NCI-H69 (cell line): ENCODE measurements around the gene SLIT3.
"Not testable (repeated sequence)": the region's sequence is repeated elsewhere in the genome, so short reads cannot be mapped to it uniquely, and the experiment has no call there.

Experiments used
- DNase-seq: peaks from one replicate; lab custom pipeline; 2025; lab: John Stamatoyannopoulos, UW

The SLIT3 gene

DNA sequence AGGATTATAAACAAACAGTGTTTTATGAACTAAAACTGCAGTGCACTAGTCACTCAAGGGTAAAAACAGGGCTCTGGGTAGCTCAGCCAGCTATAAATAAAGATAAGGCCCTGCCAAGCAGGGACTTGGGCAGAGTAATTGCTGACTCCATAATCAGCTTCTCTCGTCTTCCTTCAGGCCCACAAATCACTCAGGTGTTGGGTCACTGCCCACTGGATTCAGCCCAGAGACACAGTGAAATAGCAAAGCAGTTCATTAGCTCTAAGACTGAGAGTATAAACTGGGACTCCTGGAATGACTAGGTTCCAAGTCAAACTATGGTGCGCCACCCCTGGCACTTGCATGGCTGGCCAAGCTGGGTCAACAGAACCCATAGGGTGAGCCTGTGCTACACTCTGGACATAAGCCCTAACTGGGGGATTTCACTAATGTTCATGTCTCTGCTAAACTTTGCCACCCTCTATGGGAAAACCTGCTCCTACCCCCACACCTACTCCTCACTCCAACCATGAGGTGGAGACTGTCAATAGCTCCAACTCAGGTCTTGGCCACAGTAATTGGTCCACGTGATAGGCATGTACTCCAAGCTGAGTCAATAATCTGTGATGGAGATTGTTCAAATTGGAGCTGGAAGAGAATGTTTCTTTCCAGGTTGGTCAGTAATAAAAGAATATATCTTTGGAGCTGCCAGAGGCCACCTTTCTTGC, 158.5 kb downstream of the SLIT3 start:
- DNase-seq: no peak

DNA sequence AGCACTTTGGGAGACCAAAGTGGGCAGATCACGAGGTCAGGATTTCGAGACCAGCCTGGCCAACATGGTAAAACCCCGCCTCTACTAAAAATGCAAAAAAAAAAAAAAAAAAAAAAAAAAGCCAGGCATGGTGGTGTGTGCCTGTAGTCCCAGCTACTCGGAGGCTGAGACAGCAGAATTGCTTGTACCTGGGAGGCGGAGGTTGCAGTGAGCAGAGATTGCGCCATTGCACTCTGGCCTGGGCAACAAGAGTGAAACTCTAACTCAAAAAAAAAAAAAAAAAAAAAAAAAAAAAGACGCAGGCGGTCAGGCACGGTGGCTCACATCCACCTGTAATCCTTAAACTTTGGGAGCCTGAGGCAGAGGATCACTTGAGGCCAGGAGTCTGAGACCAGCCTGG, 160.7 kb downstream of the SLIT3 start:
- DNase-seq: not testable (repeated sequence)

DNA sequence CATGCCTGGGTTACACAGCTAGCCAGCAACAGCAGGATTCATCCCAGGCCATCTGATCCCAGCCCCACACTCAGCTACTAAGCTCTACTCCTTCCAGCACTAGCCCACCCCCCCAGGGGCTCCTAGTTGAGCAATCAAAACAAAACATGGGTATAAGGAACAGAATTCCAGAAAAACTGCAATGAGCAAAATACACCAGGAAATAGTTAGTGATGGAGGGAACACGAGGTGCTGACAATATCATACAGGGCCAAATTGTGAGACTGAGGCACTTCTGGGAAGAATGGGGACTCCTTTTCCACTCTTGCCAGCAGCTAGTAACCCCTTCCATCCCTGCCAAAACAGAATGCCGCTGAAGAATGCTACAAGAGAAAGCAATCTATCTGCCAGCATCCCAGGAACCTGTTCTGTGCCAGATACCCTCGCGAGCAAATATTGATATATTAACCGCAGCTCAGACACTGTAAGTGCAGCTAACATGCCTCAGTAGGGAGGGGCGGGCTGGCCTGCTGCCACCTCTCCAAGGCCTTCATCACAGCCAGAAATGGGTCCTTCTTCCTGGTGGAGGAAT, 161.4 kb downstream of the SLIT3 start:
- no peak for DNase-seq

DNA sequence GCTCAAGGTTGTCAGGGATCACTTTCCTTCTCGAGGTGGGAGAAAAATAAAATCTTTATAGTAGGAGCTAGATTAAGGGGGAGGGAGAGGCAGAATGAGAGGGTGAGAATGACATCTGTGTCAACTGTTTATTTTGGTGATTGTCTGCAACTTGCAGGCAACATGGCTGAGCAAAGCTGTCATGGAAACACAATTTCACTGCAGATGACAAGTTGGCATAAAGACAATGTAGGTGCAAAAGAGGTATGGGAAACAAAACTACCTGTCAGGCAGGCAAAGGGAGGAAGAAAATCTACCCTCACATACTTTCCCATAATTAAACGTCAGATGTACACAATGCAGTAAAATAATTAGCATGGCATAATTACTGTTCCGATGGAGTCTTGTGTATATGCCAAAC, 167.4 kb downstream of the SLIT3 start:
- DNase-seq: no peak

DNA sequence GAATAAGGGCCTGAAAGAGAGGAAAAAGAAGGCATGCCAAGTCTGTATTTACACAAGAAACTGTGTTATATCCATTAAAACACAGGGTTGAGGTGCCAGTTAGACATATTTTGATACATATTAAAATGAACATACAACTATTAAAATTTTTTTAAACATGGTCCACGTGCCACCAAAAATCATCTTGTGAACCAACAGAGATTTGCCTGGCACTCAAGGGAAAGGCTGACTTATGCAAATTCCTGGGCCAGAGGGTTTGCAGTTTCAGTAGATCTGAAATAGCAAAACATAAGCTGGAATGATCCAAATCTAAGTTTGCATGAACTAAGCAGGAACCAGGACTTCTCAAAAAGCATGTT, 168.7 kb downstream of the SLIT3 start:
- DNase-seq: no peak

DNA sequence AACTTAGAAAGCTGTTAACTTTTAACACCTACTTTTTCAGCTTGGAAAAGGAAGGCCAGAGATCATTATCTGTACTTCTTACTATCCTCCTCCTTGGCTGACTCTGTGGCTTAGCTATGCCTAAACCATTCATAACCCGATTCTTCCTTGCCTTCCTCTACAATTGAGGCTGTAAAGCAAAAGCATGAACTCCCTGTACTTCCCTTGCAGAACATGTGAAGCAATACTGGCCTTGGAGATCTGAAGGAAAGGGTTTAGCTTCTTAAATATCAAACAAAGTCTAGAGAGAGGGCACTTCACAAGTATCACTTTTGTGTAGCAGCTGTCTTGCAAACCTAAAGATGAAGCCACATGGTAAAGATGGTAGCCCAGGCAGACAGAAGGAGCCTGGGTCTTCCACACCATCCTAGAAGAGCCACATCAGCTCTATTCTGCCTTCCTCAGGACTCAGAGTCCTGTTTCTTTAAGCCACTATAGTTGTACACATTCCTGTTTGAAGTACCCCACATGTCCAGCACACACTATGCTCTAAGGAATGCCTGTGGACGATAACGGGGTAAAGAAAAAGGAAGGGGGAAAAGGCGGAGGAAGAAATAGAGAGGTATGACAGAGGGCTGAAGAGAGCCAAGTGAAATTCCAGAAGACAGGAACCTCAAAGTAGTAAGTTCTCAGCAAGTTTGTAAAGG, 169.2 kb downstream of the SLIT3 start:
- no peak for DNase-seq

DNA sequence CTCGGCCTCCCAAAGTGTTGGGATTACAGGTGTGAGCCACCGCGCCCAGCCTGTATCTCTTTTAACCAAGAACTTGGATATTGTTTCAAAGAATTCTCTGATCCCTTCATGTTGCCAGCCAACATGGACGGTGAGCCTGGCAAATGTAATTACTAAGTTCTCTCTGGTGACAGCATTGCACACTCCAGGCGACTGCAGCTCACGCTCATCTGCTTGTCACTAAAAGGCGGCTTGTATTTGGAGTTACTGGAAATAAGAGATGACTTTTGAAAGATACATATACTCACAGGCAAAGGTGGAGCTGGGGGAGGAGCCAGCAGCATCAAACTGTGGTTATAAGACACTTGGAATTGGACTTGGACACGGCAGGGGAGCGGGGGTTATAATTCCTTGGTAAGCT, 172.3 kb downstream of the SLIT3 start:
- DNase-seq: peak; percentile 22

DNA sequence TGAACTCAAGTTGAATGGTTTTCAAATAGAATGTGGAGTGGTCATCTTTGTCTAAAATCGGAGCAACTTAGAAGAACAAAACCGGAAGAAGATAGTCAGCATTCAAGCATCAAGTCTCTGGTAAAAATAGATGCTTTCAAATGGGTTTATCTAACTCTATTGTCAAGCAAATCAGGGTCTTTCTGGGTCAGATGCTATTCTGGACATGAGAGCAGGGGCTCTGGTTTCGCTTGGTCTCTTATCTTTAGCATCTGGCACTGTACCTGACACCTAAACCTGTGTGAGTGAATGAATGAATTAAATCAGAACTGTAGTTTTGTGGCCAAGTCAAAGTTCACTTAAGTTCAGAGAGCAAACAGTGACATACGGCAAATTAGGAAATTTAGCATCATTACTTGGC, 173.5 kb downstream of the SLIT3 start:
- DNase-seq: no peak

DNA sequence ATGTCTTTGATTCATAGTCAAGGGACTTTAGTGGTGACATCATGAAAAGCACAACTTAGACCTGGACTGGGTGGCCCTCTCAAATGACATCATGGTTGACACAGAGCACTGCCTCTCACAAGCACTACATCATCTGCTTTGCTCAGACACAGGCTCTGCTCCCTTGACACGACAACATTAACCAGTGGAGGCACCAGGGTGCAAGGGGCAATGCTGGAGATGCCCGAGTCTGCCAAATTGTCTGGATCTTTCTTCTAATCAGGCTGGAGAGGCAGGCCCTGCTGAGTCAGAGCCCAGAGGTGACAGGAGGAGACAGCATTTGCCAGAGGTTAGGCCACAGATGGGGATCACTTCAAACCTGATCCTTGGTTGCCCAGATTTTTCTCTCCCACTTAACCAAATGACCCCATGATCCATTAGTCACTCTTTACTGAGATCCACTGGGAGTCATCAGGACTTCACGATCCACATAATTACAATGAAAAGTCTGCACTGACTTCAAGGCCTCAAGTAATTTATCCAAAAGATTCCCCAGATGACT, 174.4 kb downstream of the SLIT3 start:
- DNase-seq: no peak

DNA sequence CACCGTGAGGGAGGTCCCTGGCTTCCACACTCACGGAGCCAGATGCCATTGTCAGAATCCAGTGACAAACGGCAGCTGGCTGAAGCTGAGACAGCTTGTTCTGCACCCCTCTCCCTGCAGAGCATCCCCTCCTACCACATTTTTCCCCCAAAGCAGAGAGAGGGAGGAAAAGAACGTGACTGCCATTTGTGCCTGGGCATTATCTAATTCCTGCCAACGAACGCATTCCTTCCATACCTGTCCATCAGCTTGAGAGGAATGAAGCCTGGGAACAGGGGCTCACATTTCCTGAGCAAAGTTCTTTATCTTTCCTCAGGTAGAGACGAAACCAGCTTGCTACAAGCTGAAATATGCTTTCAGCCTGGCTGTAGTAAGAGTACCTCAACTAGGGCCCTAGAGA, 175.4 kb downstream of the SLIT3 start:
- no peak for DNase-seq

DNA sequence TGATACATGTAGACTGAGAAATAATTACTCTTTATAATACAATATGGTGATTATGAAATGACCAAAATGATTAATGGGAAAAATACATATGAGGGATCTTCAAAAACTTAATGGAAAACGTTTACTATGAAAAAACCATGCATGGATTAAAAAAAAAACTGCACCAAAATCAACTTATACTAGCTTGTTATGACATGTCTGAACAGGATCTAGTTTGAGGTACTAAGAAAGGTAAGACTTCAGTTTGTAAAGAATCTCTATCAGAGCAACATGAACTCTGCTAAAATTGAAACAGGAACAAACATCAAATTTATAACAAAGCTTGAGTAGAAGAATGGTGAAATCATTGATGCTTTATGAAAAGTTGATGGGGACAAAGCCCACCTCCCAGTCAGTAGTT, 178.0 kb downstream of the SLIT3 start:
- DNase-seq: no peak

DNA sequence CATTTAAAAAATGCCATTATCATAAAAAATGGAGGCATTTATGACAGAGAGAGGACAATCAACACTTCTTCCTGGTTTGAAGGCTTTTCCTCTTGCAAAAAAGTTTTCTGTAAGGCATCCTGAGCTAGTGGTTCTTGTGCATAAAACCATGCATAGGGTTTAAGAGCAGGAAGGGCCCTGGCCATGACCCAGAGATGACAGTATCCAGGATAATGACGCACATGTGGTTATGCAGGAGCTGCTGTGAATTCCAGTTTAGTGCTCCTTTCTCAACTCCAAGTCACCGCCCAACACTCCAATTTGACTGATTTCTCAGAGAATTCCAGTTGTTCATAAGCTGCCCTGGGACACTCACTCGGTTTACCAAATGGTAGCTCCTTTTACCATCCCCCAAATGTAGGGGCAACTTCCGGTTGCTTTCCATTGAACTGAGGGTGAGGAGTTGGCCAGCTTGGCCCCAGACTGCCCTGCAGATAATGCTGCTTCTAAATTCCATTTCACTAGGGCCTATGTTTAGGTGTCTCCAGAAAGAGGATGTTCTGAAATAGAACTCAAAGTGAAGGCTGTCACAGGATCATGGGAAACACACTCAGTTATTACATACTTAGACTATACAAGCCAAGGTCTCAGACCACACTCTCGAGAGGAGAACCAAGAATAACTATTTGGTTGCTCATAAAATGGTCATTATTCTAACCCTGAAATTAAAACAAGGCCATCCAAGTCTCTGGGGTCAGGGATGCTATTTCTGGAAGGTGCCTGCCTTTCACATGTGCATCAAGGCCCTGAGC, 179.1 kb downstream of the SLIT3 start:
- no peak for DNase-seq

DNA sequence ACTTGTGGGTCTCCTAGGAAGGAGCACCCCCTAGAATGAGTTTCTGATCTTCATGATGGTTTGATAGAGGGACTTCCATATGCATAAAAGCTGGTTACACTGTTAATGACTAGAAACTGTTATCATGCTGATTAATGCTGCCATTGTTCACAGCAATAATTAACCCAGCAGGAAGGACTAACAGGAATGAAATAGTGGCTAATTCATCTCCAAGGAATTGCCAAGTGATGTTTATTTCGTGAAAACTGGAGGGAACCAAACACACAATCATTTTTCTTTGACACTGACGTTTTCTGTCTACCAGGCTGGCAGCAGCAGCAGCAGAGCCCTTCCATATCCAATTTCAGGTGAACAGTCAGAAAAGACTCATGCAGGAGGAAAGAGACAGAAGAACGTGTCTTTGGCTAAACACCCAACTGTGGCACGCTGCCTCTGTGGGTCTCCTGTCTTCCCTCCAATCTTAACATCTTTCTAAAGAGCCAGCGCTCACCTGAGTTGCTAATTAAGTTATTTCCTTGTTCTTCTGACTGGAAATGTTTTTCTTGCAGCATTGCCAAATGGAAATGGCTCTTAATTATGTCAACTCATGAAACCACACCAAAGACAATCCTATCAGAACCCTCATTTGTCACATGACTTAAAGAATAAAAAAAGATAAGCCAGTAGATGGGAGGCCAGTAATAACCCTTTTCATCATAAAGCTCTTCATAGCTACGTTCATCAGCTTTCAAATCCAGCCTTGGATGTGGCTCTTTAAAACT, 181.5 kb downstream of the SLIT3 start:
- DNase-seq: no peak

DNA sequence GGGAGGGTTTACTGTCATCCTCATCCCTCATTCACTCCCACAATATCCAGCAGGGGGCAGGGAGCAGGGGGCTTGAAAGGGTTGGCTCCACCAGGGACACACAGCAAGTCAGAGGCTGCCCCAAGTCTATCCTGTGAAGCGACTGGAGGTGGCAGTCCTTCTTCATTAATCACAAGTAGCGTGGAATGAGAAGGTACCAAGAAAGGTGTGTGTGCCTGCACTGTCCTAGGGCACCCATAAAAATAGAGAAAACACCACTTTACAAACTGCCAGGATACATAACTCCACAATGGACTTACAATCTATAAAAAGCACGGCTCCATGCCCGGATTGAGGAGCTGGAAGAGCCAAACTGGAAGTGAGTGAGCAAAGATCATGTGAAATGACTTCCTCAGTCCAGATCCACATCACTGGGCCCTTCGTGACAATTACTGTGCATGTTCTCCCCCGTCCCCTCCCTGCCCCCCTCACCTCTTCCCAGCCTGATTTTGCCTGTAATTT, 183.9 kb downstream of the SLIT3 start:
- no peak for DNase-seq

DNA sequence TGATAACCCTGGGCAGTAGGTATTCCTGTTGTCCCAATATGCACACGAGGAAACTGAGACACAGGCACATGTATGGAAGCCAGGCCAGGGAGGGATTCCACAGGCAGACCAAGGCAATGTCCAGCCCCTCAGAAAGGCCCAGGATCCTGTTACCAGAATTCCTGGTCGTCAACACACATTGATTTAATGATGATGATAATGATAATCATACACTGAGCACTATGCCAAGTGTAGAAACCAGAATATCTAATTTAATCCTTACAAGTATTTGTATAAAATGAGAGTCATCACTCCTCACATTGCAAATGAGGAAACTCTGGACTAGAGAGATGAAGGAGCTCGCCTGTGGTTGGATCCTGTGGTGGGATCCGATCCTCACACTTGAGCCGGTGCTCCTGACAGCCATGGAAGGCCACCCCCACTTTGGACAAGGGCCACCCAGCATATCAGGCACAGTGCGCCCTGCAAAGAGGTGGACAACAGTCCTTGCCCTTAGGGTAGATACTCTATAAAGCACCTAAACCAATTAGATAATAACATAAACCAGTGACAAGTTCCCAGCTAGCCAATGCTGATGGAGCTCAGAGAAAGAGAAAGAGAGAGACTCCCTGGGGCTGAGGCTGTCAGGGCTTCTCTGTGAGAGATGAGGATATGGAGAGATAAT, 185.3 kb downstream of the SLIT3 start:
- DNase-seq: no peak

DNA sequence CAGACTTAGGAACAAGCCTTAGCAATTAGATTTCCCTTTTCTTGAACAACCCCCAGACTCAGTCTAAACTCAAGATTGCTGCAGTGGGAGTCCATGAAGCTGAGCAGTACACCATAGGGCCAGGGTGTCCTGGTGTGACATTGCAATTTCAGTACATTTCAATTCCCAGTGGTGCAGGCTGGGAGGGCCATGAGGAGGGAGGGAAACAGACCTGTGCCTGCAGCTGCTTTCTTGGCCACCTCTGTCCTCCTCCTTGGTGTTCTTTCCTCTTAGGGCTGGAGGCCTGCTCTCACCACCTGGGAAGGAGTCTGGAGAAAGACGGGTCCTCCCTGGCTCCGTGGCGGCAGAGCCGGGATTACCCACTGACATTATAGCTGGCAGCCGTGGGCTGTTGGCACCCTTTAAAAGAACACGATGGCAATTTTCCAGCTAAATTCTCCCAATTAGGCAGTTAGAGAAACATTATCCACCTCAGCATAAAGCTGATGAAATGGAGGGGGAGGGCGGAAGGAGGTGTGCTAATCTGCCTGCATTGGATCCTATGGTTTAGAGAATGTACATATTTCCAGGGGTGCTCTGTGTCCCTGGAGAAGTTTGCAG, 186.4 kb downstream of the SLIT3 start:
- no peak for DNase-seq

DNA sequence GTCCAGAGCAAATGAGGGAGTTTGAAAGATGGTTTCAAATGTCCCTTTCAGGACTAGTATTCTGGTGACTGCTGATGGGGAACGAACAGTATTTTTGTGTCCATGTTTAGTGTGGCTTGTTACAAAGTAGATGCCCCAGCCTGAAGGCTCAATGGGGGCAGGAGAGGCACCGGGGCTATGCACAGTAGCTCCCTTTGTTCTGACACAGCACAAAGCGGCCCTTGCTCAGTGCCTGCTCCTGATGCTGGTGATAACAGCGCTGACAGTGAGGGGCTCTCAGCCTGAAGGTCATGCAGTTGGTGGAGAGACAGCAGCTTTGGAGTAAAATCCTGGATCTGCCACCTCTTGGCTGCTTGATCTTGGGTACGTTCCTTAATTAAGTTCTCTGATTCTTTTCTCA, 188.9 kb downstream of the SLIT3 start:
- DNase-seq: no peak

DNA sequence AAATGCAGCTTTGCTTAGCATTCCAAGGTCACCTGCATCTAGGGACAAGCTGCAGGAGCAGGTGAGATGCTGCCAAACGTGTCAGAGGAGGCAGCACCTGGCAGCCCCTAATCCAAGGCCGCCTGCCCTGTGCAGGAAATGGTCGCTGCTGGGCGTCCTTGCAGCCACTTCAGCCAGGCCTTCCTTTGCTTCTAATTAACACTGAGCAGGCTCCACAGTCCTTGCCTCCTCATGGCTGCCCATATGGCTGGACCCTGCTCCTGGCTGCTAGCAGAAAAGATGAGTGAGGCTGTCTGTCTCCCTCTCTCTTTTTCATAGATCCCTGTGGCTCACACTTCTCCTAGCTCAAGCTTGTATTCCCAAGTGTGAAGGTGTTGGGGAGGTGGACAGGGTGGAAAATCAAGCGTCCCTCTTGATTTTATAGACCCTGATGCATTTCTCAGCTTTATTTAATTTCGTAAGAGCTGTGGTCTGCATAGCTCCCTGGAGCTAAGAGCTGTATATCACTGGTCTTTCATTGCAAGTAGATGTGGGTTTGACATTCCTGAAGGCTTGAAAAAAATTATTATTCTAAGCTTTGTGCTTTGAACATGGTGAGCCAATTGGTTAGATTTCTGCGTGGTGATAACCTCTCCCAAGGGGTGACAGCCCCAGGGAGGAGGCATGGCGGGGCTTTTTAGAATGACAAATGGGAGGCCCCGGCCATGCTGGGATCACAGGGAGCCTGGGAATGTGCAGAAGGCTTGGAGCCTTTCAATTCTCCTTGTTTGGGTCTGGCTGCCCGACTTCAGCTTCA, 193.8 kb downstream of the SLIT3 start:
- DNase-seq: no peak

DNA sequence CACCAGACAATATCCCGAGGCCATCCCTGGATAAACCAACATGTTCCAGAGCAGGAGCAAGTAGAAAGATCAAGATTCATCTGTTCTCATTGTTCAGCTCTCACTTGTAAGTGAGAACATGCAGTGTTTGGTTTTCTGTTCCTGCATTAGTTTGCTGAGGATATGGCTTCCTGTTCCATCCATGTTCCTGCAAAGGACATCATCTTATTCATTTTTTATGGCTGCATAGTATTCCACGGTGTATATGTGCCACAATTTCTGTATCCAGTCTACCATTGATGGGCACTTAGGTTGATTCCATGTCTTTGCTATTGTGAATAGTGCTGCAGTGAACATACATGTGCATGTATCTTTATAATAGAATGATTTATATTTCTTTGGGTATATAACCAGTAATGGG, 195.4 kb downstream of the SLIT3 start:
- DNase-seq: not testable (repeated sequence)
